Epidermal melanocyte (primary cell): ENCODE results near the gene TMOD1.

Experiments
- DNase-seq: peaks from one replicate; pipeline ENCODE4 v3.0.0; 2011; ENCODE audit warnings: low spot score; ENCODE audit not compliant: insufficient read length

Gene TMOD1

GRCh38 chr9:97547098-97547829 is 45.8 kb downstream of the TMOD1 start:
- no peak for DNase-seq

- DNase-seq = no peak
These were observed 46.9 kb downstream of the TMOD1 start for GRCh38 chr9:97548379-97548778.

- DNase-seq = no peak
These were observed 47.5 kb downstream of the TMOD1 start for GRCh38 chr9:97548819-97549540.

- DNase-seq = no peak
These were observed 48.9 kb downstream of the TMOD1 start for GRCh38 chr9:97550386-97550785.

- no peak for DNase-seq
These were observed 49.8 kb downstream of the TMOD1 start for GRCh38 chr9:97551308-97551707.

GRCh38 chr9:97553141-97553540 is 51.7 kb downstream of the TMOD1 start:
- no peak for DNase-seq

GRCh38 chr9:97553841-97554240 is 52.4 kb downstream of the TMOD1 start:
- no peak for DNase-seq

- DNase-seq = no peak
These were observed 53.2 kb downstream of the TMOD1 start for GRCh38 chr9:97554566-97555075.

GRCh38 chr9:97555164-97555563 is 53.7 kb downstream of the TMOD1 start:
- DNase-seq = no peak

- no peak for DNase-seq
These were observed 54.7 kb downstream of the TMOD1 start for GRCh38 chr9:97556036-97556720.

GRCh38 chr9:97556721-97557605 is 55.5 kb downstream of the TMOD1 start:
- no peak for DNase-seq

- no peak for DNase-seq
These were observed 56.2 kb downstream of the TMOD1 start for GRCh38 chr9:97557606-97558095.

- DNase-seq = no peak
These were observed 57.2 kb downstream of the TMOD1 start for GRCh38 chr9:97558701-97559101.

GRCh38 chr9:97559111-97559514 is 57.6 kb downstream of the TMOD1 start:
- no peak for DNase-seq

GRCh38 chr9:97560154-97560553 is 58.7 kb downstream of the TMOD1 start:
- DNase-seq = no peak

- no peak for DNase-seq
These were observed 59.4 kb downstream of the TMOD1 start for GRCh38 chr9:97560851-97561250.

GRCh38 chr9:97561501-97561900 is 60.0 kb downstream of the TMOD1 start:
- no peak for DNase-seq

GRCh38 chr9:97562542-97562941 is 61.1 kb downstream of the TMOD1 start:
- no peak for DNase-seq

- DNase-seq = no peak
These were observed 62.1 kb downstream of the TMOD1 start for GRCh38 chr9:97563458-97564135.
